Suprapubic skin (tissue), 3 donors: ENCODE data around the gene GPR171.
"Not testable (repeated sequence)": the region's sequence is repeated elsewhere in the genome, so short reads cannot be mapped to it uniquely, and the experiment has no call there.

Source experiments
- CTCF ChIP-seq, 2 donors: fragments of 200-600 bp in 1 of 2; fragments of 450-650 bp in 1 of 2; sonication (generic) in 1 of 2; IDR thresholded peaks; one replicate each; pipeline ENCODE4 v1.5.1; 2016 to 2019; ENCODE audit warnings: antibody characterized with exemption in 2 of 2, mild to moderate bottlenecking in 1 of 2, moderate library complexity in 1 of 2
- POLR2A ChIP-seq, 2 donors: fragments of 450-650 bp; IDR thresholded peaks; one replicate each; pipeline ENCODE4 v1.6.1; 2017; ENCODE audit warnings: antibody characterized with exemption in 2 of 2, mild to moderate bottlenecking in 2 of 2, moderate library complexity in 2 of 2

GRCh38 chr3:151232403-151232802 lies 29.4 kb upstream of the GPR171 start:
- TF ChIP-seq CTCF, POLR2A (IDR thresholded peaks at IDR 0.05): not testable (repeated sequence)
